D721Med (cell line): ENCODE results near the gene RNF213.
"Not testable (repeated sequence)": the region's sequence is repeated elsewhere in the genome, so short reads cannot be mapped to it uniquely, and the experiment has no call there.

Experiments
- DNase-seq: peaks from one replicate; pipeline ENCODE4 v3.0.0; 2011; ENCODE audit warnings: low spot score; ENCODE audit not compliant: insufficient read length
- FAIRE-seq: peaks from 2 replicates; lab custom pipeline; 2011; peaks lifted over from hg19 to GRCh38; lab: Jason Lieb, UNC
- TF ChIP-seq, protein P1 (sequence below): IDR thresholded peaks from 2 replicates; pipeline ENCODE4 v1.5.1; 2012; ENCODE audit warnings: mild to moderate bottlenecking, control low read depth; ENCODE audit not compliant: insufficient read depth; ENCODE audit errors: missing control alignments

Gene RNF213

DNA sequence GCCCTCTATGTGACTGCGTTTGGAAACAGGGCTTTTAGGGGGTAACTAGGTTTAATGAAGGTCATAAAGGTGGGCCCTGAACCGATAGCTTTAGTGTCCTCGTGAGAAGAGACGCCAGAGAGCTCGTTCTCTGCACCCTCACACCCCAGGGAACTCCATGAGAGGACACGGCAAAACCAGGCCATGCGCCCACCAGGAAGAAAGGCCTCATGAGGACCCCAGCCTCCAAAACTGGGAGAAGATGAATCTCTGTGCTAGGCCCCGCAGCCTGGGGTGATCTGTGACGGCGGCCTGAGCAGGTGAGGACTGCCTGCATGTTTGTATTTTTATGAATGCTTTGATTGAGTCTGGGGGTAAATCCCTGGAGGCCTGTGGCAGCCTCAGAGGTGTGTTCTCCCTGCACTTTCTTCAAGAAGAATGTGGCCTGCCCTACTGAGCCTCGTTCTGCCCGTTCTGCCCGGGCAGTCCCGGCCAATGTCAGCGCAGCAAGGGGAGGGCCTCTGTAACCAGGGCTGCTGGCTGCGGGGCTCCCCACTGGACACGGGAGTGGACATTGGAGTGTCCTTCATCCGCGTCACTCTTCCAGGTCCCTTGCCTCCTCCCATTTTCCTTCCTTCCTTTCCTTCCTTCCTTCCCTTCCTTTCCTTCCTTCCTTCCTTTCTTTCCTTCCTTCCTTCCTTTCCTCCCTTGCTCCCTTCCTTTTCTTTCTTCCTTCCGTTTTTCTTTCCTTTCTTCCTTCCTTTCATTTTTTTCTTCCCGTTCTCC is 6.8 kb upstream of the RNF213 start:
- FAIRE-seq, result no peak

DNA sequence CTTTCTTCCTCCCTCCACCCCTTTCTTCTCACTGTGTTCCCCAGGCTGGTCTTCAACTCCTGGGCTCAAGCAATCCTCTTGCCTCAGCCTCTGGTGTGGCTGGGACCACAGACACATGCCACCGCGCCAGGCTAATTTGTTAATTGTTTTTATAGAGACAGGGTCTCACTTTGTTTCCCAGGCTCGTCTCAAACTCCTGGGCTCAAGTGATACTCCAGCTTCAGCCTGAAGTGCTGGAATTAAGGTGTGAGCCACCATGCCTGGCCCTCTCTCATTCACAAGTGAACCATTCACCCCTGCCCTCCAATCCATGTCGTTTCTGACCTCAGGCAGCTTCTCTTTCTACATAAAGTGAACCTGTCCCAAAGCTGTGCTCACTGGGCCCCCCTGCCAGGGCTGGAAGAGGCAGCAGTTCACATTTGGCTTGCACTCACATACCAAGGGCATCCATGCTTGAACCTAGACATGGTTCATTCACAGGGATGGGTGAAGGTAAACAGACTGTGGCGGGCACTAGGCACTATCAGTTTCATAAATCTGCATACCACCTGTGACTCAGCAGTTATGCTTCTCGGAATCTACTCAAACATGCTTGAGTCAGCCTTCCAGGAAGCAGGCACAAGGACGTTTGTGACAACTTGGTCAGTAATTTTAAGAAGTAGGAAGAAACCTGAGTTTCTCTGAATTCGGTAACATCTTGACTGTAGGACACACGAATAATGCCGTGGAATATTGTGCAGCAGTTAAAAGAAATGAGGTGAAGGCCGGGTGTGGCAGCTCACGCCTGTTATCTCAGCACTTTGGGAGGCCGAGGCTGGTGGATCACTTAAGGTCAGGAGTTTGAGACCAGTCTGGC is 6.0 kb upstream of the RNF213 start:
- DNase-seq (no peak), FAIRE-seq (no peak)
- TF ChIP-seq, protein P1, sequence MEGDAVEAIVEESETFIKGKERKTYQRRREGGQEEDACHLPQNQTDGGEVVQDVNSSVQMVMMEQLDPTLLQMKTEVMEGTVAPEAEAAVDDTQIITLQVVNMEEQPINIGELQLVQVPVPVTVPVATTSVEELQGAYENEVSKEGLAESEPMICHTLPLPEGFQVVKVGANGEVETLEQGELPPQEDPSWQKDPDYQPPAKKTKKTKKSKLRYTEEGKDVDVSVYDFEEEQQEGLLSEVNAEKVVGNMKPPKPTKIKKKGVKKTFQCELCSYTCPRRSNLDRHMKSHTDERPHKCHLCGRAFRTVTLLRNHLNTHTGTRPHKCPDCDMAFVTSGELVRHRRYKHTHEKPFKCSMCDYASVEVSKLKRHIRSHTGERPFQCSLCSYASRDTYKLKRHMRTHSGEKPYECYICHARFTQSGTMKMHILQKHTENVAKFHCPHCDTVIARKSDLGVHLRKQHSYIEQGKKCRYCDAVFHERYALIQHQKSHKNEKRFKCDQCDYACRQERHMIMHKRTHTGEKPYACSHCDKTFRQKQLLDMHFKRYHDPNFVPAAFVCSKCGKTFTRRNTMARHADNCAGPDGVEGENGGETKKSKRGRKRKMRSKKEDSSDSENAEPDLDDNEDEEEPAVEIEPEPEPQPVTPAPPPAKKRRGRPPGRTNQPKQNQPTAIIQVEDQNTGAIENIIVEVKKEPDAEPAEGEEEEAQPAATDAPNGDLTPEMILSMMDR, result no peak

More for the DNA sequence above, 6.8 kb upstream of the RNF213 start:
- TF ChIP-seq, protein P1, result no peak
- DNase-seq, result no peak

DNA sequence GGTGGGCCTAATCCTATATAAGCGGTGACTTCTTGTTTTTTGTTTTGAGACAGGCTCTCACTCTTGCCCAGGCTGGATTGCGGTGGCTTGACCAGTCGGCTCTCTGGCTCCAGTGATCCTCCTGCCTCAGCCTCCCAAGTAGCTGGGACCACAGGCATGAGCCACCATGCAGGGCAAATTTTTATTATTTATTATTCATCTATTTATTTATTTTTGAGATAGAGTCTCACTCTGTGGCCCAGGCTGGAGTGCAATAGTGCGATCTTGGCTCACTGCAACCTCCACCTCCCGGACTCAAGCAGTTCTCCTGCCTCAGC is 4.7 kb upstream of the RNF213 start:
- FAIRE-seq (no peak), DNase-seq (no peak)
- TF ChIP-seq, protein P1, result no peak

DNA sequence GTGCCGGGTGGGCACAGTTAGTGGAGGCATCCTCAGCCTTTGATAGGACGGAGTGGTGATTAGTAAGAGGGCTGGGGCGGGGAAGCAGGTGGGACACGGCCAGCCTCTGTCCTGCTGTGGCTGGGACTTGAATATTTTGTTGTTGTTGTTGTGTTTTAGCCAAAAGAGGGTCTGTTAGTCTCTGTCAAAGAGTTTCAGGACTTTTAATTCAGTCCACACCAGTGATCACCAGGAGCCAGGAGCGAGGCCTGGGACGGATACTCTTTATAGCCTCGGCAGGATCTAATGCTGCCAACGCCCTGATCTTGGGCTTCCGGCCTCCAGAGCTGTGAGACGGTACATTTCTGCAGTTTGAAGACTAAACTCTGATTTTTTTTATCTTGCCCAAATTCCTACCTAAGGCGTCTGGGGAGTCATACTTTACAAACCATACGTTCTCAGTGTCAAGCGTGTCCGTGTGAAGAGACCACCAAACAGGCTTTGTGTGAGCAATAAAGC is 2.9 kb upstream of the RNF213 start:
- TF ChIP-seq, protein P1, result no peak
- FAIRE-seq (no peak), DNase-seq (no peak)

DNA sequence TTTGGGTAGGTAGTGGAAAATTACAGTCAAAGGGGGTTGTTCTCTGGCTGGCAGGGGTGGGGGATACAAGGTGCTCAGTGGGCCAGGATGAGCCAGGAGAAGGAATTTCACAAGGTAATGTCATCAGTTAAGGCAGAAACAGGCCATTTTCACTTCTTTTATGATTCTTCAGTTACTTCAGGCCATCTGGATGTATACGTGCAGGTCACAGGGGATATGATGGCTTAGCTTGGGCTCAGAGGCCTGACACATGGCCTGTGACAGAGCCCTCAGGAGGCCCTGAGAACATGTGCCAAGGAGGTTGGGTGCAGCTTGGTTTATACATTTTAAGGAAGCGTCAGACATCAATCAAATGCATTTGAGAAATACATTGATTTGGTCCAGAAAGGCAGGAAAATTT is 2.4 kb upstream of the RNF213 start:
- FAIRE-seq, DNase-seq: not testable (repeated sequence)

DNA sequence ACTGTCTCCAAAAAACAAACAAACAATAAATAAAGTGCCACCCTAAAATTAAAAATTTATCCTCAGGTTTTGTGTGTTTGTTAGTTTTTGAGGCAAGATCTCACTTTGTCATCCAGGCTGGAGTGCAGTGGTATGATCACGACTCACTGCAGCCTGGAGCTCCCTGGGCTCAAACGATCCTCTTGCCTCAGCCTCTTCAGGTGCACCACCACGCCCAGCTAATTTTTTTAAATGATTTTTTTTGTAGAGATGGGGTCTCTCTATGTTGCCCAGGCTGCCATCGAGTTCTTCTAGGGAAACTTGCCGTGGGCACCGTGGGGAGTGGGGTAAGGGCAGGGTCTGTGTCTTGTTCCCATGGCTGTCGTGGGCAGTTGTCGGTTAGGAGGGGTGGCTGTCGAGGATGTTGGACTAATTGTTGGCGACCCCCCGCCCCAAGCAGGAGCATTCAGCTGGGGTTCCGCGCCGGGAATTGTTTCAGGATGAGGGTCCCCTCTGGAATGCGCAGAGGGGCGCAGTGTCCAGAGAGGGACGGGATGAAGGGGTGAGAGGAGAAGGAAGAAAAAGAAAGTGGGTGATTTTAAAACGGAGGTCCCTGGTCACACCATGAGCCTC is 1.1 kb upstream of the RNF213 start:
- no peak for FAIRE-seq
- DNase-seq, result no peak
- TF ChIP-seq, protein P1, result no peak

DNA sequence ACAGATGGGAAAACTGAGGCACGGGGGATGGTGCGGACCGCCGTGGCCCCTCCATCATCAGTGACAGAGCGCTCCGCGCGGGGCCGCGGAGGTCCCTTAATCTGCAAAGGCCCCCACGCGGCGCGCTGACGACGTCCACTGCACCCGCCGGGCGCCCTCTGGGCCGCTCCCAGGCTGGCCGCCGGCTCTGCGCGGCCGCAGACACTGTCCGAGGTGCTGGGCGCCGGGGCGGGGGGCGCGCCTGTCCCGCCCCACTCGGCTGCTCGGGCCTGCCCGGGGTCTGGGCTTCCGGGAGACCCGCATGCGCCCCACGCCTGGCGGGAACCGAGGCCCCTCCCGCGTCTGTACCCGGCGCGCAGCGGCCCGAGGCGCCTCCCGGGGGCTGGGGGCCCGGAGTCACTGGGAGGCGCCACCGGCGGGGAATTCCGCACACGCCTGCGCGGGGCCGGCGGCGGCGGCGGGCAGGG is 550 bp upstream of the RNF213 start:
- DNase-seq, result no peak
- TF ChIP-seq, protein P1, result no peak
- FAIRE-seq, result no peak
